ENCODE data around the gene CFAP46.
"Not testable (repeated sequence)": the region's sequence is repeated elsewhere in the genome, so short reads cannot be mapped to it uniquely, and the experiment has no call there.

Gene CFAP46

GRCh38 chr10:132962623-132963429 lies 20.5 kb upstream of the CFAP46 start:
- DNase-seq (ENCODE audit: low spot score): no peak

- no peak for DNase-seq (ENCODE audit: low spot score)
These were observed 19.6 kb upstream of the CFAP46 start for GRCh38 chr10:132961787-132962622.

- no peak for DNase-seq (ENCODE audit: low spot score)
These were observed 19.0 kb upstream of the CFAP46 start for GRCh38 chr10:132961420-132961786.

GRCh38 chr10:132960631-132961419 lies 18.5 kb upstream of the CFAP46 start:
- no peak for DNase-seq (ENCODE audit: low spot score)

GRCh38 chr10:132960071-132960472 lies 17.7 kb upstream of the CFAP46 start:
- DNase-seq (ENCODE audit: low spot score): no peak

GRCh38 chr10:132959559-132959961 lies 17.2 kb upstream of the CFAP46 start:
- DNase-seq (ENCODE audit: low spot score): no peak

GRCh38 chr10:132958883-132959558 lies 16.7 kb upstream of the CFAP46 start:
- no peak for DNase-seq (ENCODE audit: low spot score)

- no peak for DNase-seq (ENCODE audit: low spot score)
These were observed 15.9 kb upstream of the CFAP46 start for GRCh38 chr10:132957981-132958882.

GRCh38 chr10:132957131-132957530 lies 14.8 kb upstream of the CFAP46 start:
- no peak for DNase-seq (ENCODE audit: low spot score)

GRCh38 chr10:132956259-132956658 lies 13.9 kb upstream of the CFAP46 start:
- not testable (repeated sequence) for DNase-seq (ENCODE audit: low spot score)

GRCh38 chr10:132955479-132955878 lies 13.1 kb upstream of the CFAP46 start:
- DNase-seq (ENCODE audit: low spot score): no peak

- DNase-seq (ENCODE audit: low spot score): no peak
These were observed 11.1 kb upstream of the CFAP46 start for GRCh38 chr10:132953428-132953827.

GRCh38 chr10:132951926-132952325 lies 9.6 kb upstream of the CFAP46 start:
- no peak for DNase-seq (ENCODE audit: low spot score)

GRCh38 chr10:132948351-132948750 lies 6.0 kb upstream of the CFAP46 start:
- DNase-seq (ENCODE audit: low spot score): no peak

GRCh38 chr10:132947843-132948242 lies 5.5 kb upstream of the CFAP46 start:
- no peak for DNase-seq (ENCODE audit: low spot score)

GRCh38 chr10:132946806-132947546 lies 4.6 kb upstream of the CFAP46 start:
- no peak for DNase-seq (ENCODE audit: low spot score)

- DNase-seq (ENCODE audit: low spot score): no peak
These were observed 3.9 kb upstream of the CFAP46 start for GRCh38 chr10:132946311-132946710.

- no peak for DNase-seq (ENCODE audit: low spot score)
These were observed 3.5 kb upstream of the CFAP46 start for GRCh38 chr10:132945894-132946255.

- no peak for DNase-seq (ENCODE audit: low spot score)
These were observed 2.9 kb upstream of the CFAP46 start for GRCh38 chr10:132945125-132945893.
